WERI-Rb-1 (cell line): Measurements from ENCODE around the gene CLEC20A.

Experiments
- DNase-seq: peaks from one replicate; pipeline ENCODE4 v3.0.0-alpha.2; 2020
- H3K27ac ChIP-seq: fragments of 250-450 bp; sonication (Bioruptor Pico); 2 replicates; pipeline ENCODE4 v1.5.1; 2020; ENCODE audit warnings: mild to moderate bottlenecking, moderate library complexity
- H3K27me3 ChIP-seq: fragments of 250-450 bp; sonication (Bioruptor Pico); 2 replicates; pipeline ENCODE4 v1.5.1; 2021; ENCODE audit warnings: mild to moderate bottlenecking, low read depth, moderate library complexity; ENCODE audit not compliant: insufficient read depth, severe bottlenecking
- H3K36me3 ChIP-seq: fragments of 250-450 bp; sonication (Bioruptor Pico); 2 replicates; pipeline ENCODE4 v1.5.1; 2020; ENCODE audit warnings: mild to moderate bottlenecking, moderate library complexity
- H3K4me3 ChIP-seq: 2 replicates; pipeline ENCODE4 v1.5.1; 2011; ENCODE audit warnings: low read depth, mild to moderate bottlenecking, control low read depth, low read length
- H3K9me3 ChIP-seq: fragments of 250-450 bp; sonication (Bioruptor Pico); 2 replicates; pipeline ENCODE4 v1.5.1; 2021; ENCODE audit warnings: mild to moderate bottlenecking, moderate library complexity; ENCODE audit not compliant: severe bottlenecking
- TF ChIP-seq, protein P1 (sequence below): IDR thresholded peaks from 2 replicates; pipeline ENCODE4 v1.5.1; 2011; ENCODE audit warnings: low read depth, mild to moderate bottlenecking, control low read depth, inconsistent platforms, low read length

The CLEC20A gene

GRCh38 chr1:178434899-178435435 lies 61.8 kb downstream of the CLEC20A start:
- no peaks in the 10 kb centered on the region for H3K9me3 ChIP-seq

DNA sequence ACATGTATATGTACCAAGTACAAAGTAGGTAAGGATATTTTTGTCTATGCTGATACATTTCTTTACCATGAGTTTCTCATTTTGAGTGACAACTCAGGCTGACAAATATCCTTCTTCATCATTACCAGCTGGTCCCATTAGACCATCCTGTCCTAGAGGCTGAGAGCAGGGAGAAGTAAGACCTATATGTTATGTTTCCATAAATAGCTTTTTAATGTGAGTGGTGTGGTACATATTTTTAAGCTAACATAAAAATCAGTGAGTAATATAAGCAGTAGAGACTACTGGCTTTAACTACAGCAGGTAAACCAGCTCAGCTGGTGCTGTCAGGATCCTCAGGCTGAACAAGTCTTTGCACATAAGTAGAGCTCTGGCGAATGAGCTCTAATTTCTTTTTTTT lies 62.4 kb downstream of the CLEC20A start:
- no peak for DNase-seq
- Histone ChIP-seq H3K27me3 (no peaks in the 10 kb centered on the region), H3K9me3 (no peaks in the 10 kb centered on the region), H3K36me3 (no peaks in the 10 kb centered on the region), H3K4me3 (no peak overlapping the region), H3K27ac (no peak overlapping the region)
- TF ChIP-seq, protein P1, sequence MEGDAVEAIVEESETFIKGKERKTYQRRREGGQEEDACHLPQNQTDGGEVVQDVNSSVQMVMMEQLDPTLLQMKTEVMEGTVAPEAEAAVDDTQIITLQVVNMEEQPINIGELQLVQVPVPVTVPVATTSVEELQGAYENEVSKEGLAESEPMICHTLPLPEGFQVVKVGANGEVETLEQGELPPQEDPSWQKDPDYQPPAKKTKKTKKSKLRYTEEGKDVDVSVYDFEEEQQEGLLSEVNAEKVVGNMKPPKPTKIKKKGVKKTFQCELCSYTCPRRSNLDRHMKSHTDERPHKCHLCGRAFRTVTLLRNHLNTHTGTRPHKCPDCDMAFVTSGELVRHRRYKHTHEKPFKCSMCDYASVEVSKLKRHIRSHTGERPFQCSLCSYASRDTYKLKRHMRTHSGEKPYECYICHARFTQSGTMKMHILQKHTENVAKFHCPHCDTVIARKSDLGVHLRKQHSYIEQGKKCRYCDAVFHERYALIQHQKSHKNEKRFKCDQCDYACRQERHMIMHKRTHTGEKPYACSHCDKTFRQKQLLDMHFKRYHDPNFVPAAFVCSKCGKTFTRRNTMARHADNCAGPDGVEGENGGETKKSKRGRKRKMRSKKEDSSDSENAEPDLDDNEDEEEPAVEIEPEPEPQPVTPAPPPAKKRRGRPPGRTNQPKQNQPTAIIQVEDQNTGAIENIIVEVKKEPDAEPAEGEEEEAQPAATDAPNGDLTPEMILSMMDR, result no peak

More at GRCh38 chr1:178434899-178435435, 61.8 kb downstream of the CLEC20A start:
- H3K4me3 ChIP-seq, result no peak overlapping the region
- TF ChIP-seq, protein P1, result no peak
- no peak overlapping the region for H3K27ac ChIP-seq
- H3K27me3 ChIP-seq, result no peaks in the 10 kb centered on the region
- no peaks in the 10 kb centered on the region for H3K36me3 ChIP-seq
- DNase-seq, result no peak
